ENCODE results near the gene FNDC5.

DNA sequence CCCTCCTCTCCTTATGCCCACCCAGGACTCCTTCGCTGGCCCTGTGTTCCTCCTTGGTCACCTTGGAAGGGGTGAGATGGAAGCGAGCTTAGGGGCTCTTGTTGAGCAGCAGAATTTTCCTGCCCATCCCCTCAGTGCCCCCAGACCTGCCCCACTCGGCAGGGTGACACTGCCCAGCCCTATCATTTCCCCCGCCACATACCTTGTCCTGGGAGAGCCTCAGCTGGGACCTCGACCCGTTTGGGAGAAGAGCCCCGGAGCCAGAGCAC, 1.4 kb upstream of the FNDC5 start:
- no peak for TF ChIP-seq TAF1 (IDR thresholded peaks at IDR 0.05; ENCODE audit: borderline replicate concordance, low read depth, low read length)
- TF ChIP-seq, protein P1, sequence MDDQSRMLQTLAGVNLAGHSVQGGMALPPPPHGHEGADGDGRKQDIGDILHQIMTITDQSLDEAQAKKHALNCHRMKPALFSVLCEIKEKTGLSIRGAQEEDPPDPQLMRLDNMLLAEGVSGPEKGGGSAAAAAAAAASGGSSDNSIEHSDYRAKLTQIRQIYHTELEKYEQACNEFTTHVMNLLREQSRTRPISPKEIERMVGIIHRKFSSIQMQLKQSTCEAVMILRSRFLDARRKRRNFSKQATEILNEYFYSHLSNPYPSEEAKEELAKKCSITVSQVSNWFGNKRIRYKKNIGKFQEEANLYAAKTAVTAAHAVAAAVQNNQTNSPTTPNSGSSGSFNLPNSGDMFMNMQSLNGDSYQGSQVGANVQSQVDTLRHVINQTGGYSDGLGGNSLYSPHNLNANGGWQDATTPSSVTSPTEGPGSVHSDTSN (IDR thresholded peaks at IDR 0.05; ENCODE audit: insufficient replicate concordance, low read depth, low read length): no peak
- TF ChIP-seq, protein P2, sequence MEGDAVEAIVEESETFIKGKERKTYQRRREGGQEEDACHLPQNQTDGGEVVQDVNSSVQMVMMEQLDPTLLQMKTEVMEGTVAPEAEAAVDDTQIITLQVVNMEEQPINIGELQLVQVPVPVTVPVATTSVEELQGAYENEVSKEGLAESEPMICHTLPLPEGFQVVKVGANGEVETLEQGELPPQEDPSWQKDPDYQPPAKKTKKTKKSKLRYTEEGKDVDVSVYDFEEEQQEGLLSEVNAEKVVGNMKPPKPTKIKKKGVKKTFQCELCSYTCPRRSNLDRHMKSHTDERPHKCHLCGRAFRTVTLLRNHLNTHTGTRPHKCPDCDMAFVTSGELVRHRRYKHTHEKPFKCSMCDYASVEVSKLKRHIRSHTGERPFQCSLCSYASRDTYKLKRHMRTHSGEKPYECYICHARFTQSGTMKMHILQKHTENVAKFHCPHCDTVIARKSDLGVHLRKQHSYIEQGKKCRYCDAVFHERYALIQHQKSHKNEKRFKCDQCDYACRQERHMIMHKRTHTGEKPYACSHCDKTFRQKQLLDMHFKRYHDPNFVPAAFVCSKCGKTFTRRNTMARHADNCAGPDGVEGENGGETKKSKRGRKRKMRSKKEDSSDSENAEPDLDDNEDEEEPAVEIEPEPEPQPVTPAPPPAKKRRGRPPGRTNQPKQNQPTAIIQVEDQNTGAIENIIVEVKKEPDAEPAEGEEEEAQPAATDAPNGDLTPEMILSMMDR (IDR thresholded peaks at IDR 0.05 in 2 of 3, conservative IDR thresholded peaks at IDR 0.05 in 1 of 3; ENCODE audit: control insufficient read depth in 2 of 3, extremely low read depth in 1 of 3, insufficient read depth in 1 of 3, low read depth in 3 of 3, low read length in 3 of 3): no peak
- no peak for TF ChIP-seq ZNF274 (IDR thresholded peaks at IDR 0.05; ENCODE audit: insufficient read depth, insufficient read length)
- TF ChIP-seq NFYA (IDR thresholded peaks at IDR 0.05; ENCODE audit: borderline replicate concordance, low read depth, low read length): no peak
- TF ChIP-seq EGR1 (IDR thresholded peaks at IDR 0.05; ENCODE audit: borderline replicate concordance in 1 of 2, low read depth in 2 of 2, low read length in 2 of 2): no peak
- TF ChIP-seq, protein P3, sequence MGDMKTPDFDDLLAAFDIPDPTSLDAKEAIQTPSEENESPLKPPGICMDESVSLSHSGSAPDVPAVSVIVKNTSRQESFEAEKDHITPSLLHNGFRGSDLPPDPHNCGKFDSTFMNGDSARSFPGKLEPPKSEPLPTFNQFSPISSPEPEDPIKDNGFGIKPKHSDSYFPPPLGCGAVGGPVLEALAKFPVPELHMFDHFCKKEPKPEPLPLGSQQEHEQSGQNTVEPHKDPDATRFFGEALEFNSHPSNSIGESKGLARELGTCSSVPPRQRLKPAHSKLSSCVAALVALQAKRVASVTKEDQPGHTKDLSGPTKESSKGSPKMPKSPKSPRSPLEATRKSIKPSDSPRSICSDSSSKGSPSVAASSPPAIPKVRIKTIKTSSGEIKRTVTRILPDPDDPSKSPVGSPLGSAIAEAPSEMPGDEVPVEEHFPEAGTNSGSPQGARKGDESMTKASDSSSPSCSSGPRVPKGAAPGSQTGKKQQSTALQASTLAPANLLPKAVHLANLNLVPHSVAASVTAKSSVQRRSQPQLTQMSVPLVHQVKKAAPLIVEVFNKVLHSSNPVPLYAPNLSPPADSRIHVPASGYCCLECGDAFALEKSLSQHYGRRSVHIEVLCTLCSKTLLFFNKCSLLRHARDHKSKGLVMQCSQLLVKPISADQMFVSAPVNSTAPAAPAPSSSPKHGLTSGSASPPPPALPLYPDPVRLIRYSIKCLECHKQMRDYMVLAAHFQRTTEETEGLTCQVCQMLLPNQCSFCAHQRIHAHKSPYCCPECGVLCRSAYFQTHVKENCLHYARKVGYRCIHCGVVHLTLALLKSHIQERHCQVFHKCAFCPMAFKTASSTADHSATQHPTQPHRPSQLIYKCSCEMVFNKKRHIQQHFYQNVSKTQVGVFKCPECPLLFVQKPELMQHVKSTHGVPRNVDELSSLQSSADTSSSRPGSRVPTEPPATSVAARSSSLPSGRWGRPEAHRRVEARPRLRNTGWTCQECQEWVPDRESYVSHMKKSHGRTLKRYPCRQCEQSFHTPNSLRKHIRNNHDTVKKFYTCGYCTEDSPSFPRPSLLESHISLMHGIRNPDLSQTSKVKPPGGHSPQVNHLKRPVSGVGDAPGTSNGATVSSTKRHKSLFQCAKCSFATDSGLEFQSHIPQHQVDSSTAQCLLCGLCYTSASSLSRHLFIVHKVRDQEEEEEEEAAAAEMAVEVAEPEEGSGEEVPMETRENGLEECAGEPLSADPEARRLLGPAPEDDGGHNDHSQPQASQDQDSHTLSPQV (IDR thresholded peaks at IDR 0.05): no peak
- no peak for TF ChIP-seq NR2F1 (conservative IDR thresholded peaks at IDR 0.05)
- TF ChIP-seq, protein P4, sequence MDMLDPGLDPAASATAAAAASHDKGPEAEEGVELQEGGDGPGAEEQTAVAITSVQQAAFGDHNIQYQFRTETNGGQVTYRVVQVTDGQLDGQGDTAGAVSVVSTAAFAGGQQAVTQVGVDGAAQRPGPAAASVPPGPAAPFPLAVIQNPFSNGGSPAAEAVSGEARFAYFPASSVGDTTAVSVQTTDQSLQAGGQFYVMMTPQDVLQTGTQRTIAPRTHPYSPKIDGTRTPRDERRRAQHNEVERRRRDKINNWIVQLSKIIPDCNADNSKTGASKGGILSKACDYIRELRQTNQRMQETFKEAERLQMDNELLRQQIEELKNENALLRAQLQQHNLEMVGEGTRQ (IDR thresholded peaks at IDR 0.05; ENCODE audit: borderline replicate concordance, low read depth, low read length): no peak

Measured in GM12878 (cell line).